G401.6 (cell line): ENCODE results near the gene WDR5B.
"Not testable (repeated sequence)": the region's sequence is repeated elsewhere in the genome, so short reads cannot be mapped to it uniquely, and the experiment has no call there.

Experiments
- FAIRE-seq: peaks from 2 replicates; lab custom pipeline; 2012; peaks lifted over from hg19 to GRCh38; lab: Jason Lieb, UNC

Gene WDR5B

DNA sequence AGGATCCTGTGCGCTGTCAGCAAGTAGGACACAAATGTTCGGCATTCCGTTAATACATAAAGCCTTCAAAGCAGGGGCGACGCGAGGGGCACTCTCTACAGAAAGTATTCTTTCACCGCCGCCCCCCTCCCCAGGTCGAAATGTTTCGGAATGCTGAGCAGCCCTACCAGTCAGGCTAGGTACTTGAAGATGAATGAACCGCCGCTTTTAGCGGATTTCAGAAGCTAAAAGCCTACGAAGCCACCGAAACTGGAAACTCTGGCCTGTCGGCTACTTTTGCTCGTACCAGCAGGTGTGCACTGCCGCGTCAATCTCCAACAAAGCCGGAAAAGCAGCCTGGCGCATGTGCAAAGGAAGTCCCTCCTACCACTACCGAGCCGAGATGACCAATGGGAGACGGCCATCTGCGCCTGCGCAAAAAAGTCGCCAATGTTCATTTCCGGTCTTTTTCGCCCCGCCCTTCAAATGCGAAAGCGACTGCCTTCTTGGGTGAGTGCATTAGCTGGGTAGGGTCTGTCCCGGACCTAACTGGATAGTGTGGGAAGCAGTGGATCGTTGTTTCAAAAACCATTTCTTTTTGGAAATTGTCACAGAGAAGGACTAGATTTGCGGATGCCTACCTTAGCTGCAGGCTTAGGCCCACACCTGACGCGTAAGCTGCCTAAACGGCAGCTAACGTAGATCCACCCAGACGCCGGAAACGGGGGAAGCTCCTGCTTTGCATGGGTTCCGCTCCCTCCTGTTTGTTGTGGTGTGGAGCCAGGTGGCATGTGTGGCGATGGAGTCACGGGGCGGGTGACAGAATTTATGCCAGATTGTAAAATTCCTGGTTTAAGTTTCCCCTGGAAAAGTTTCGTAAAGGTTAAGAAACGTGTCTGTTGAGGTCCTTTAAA, at the start of gene WDR5B:
Gene WDR5B (minus strand): TSS at position 301 of the 893 bp plus-strand sequence. CDS start 534 bp downstream, outside the sequence.
- FAIRE-seq = peak; percentile 98

DNA sequence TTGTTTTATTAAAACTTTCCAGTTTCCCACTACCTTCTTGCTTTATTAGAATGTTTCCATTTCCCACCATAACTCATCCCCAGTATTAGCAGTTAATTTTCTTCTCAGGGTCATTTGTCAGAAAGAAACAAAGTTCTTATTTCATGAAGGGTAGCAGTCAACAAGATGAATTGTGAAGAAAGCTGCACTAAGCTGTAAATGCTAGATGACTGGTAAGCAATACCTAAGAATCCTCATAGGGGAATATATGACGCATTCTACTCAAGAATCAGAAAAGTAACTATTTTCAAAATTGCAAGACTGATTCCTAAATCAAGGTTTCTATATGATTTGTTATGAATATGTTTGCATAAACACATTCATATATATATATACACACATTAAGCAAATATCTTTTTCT, 48.8 kb upstream of the WDR5B start:
- FAIRE-seq = peak; percentile 3

- no peak for FAIRE-seq
Observed at GRCh38 chr3:122462406-122462805, 46.5 kb upstream of the WDR5B start.

DNA sequence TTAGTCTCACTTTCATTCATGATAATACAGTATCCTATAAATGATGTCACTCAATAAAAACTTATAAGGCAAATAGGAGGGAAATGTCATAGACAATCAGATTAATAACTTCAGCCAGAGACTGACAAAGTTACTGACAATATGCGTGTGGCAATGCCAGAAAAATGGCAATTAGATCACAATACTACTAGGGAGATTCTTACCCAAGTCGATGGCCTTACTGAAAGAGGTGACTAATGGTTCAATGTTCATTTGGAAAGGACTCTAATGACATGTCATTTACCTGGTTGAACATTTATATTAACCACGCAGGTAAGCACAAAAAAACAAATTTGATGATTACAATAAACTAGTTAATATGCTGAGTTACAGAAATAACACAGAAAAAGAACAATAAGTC, 45.9 kb upstream of the WDR5B start:
- FAIRE-seq = no peak

- peak; percentile 96 for FAIRE-seq
Observed at GRCh38 chr3:122458992-122459391, 43.1 kb upstream of the WDR5B start.

DNA sequence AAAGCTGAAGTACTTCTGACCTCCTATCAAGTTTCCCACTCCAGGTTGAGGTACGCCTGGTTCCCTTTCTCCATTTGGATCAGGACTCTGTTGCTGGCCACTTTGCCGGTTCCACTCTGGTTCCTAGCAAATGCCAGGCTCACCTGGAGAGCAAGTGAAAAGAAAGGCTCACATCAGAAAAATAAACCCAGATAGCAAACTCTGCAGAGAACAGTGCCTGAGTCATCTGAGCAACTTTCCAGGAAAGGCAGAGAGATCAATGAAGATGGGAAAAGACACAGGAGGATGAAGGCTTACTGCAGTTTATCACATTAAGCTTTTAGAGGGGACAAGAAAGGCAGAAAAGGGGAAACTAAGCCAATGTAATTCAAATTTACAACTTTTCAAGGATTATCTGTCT, 41.8 kb upstream of the WDR5B start:
- no peak for FAIRE-seq

GRCh38 chr3:122456074-122456473, 40.2 kb upstream of the WDR5B start:
- no peak for FAIRE-seq

DNA sequence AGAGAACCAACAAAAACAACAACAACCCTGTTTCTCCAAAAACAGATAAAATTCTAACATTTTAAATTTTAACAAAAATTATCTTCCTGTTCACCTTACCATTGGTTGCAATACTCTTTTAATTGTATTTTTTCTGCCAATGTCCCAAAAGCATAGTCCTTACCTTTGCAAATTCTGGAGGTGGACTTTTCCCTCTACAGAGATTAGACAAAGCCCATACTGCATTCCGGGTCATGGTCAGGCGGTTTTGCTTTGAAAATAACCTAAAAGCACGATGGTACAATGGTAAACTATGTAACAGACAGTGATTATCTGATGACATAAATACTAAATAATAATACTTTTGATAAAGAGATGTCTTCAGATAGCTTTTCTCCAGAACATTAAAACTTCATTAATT, 35.5 kb upstream of the WDR5B start:
- no peak for FAIRE-seq

DNA sequence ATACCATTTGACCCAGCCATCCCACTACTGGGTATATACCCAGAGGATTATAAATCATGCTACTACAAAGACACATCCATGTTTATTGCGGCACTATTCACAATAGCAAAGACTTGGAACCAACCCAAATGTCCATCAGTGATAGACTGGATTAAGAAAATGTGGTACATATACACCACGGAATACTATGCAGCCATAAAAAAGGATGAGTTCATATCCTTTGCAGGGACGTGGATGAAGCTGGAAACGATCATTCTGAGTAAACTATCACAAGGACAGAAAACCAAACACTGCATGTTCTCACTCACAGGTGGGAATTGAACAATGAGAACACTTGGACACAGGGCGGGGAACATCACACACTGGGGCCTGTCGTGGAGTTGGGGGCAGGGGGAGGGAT, 32.4 kb upstream of the WDR5B start:
- not testable (repeated sequence) for FAIRE-seq

GRCh38 chr3:122444491-122444887, 28.6 kb upstream of the WDR5B start:
- not testable (repeated sequence) for FAIRE-seq

DNA sequence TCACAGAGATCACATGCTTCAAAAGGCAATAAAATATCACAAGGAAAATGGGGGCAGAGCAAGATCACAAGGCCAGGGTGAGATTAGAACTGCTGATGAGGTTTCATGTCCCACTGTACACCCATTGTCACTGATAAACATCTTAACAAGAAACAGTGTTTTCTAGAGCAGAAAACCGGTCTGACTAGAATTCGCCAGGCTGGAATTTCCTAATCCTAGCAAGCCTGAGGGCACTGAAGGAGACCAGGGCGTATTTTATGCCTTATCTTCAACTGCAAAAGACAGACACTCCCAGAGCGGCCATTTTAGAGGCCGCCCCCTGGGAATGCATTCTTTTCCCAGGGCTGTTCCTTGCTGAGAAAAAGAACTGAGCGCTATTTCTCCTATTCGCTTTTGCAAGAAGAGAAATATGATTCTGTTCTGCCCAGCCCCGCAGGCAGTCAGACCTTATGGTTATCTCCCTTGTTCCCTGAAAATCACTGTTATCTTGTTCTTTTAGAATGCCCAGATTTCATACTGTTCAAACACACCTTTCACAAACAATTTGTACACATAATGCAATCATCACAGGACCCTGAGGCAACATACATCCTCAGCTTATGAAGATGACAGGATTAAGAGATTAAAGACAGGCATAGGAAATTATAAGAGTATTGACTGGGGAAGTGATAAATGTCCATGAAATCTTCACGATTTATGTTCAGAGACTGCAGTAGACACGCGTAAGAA, 28.1 kb upstream of the WDR5B start:
- FAIRE-seq = not testable (repeated sequence)

- no peak for FAIRE-seq
Observed at GRCh38 chr3:122443090-122443489, 27.2 kb upstream of the WDR5B start.

DNA sequence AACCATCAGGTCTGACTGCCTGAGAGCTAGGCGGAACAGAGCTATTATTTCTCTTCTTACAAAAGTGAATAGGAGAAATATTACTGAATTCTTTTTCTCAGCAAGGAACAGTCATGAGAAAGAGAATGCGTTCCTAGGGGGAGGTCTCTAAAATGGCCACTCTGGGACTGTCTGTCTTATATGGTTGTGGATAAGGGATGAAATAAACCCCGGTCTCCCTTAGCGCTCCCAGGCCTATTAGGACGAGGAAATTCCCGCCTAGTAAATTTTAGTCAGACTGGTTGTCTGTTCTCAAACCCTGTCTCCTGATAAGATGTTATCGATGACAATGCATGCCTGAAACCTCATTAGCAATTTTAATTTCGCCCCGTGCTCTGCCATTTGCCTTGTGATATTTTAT, 20.1 kb upstream of the WDR5B start:
- no peak for FAIRE-seq

DNA sequence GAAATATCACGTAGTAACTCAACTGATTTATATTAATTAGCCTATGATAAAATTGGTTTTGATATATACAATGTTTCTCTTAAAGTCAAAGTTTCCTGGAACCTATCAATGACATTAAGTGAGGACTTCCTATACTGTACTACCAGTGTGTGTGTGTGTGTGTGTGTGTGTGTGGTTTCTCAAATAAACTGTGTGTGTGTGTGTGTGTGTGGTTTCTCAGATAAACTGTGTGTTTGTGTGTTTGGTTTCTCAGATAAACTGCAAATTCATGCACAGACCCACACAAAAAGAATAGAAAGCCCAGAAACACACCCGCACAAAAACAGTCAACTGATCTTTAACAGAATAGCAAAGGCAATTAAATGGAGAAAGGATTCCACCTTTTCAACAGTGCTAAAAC, 14.5 kb upstream of the WDR5B start:
- FAIRE-seq = no peak

DNA sequence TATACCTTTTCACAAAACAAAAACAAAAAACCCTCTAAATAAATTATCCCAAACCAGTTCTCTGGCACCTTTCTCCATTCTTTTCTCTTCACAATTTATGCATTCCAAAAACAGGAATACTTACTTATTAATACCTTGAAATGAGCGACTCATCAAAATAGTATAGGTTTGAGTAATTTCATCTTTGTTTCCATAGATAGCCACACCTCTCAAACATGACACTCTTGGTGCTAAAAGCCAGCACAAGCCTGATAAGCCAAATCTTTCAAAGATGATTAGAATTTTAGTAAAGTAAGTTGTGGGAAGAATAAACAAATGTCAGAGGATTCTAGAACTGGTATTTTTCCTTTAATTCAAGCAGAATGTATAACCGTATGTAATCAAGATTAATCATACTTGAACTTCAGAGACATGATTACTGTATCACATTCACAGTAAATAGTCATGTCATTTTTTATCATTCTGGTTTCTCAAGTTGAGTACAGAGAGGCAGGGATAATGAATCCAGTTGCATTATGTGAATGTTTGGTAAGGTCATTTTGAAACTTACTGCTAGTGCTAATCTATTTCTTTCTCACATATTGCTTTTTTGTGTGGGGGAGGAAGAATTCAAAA, 12.1 kb upstream of the WDR5B start:
- FAIRE-seq = peak; percentile 63

GRCh38 chr3:122421836-122422235, 6.0 kb upstream of the WDR5B start:
- FAIRE-seq = no peak

- FAIRE-seq = no peak
Observed at GRCh38 chr3:122421101-122421500, 5.2 kb upstream of the WDR5B start.

- FAIRE-seq = no peak
Observed at GRCh38 chr3:122416966-122417365, 1.1 kb upstream of the WDR5B start.

GRCh38 chr3:122415104-122415744, 638 bp downstream of the WDR5B start:
- FAIRE-seq = no peak

- no peak for FAIRE-seq
Observed at GRCh38 chr3:122414391-122414790, 1.5 kb downstream of the WDR5B start.

GRCh38 chr3:122410639-122411038, 5.2 kb downstream of the WDR5B start:
- FAIRE-seq = no peak

DNA sequence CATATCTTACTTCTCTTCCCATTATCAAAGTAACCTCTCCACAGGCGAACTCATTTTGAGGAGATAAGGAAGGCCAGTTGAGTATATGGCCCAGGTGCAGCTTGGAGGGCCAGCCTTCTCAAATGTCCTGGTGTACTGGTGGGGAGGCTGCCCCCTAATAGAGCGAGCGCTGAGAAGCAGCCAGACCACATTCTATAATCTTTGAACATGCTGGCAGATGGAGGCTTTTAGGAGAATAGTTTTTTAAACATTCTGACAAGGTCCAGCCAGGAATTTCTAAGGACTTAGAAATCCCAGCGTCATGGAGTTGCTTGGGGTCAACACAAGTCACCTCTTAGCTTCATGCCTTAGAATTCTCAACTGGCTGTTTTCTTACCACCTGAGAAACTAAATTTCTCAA, 5.8 kb downstream of the WDR5B start:
- FAIRE-seq = no peak

DNA sequence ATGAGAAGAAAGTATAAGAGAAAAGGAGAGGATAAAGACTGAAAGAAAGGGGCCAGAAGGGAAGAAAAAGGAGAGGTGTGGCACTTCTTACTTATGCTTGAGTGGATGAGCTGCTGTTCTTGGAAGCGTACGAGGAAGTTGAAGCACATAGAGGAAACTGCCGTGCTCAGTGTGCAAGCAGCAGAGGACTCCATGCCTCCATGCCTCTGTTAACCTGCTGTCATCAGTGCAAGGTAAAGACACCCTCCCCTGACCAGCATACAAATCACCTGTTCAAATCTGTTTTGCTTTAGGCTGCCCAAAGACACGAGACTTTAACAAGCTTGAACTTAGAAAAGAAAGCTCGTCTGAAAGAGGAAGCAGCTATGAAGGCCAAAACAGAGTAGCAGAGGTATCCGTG, 6.4 kb downstream of the WDR5B start:
- no peak for FAIRE-seq
